IMR-90 (cell line): ENCODE results near the gene PRLR. TPM values are rescaled to one million over a fixed set of nuclear protein-coding genes. Genes with fewer than 3 reads are reported as not detected.

ENCODE experiments used
- ATAC-seq: fragments of 200-7000 bp; cut with Tn5 transposase; 2 replicates; pipeline ENCODE4 v1.9.1; 2020; ENCODE audit warnings: low read depth, mild to moderate bottlenecking, moderate library complexity
- BruUV-seq: library from RNA; stranded (reverse); fragments of 400-500 nt; replicated peaks from 2 replicates; lab custom pipeline; 2021; lab: Mats Ljungman, UMichigan
- CTCF ChIA-PET: fragments of 300-600 bp; formaldehyde crosslinking; extraction: SDS; loops from one replicate; lab custom pipeline; 2021; ENCODE audit warnings: antibody characterized with exemption; lab: Yijun Ruan, JAX
- POLR2A ChIA-PET: fragments of 300-600 bp; sonication (Branson Sonifier 250); formaldehyde crosslinking; loops from one replicate; lab custom pipeline; 2022; ENCODE audit warnings: antibody characterized with exemption; ENCODE audit not compliant: unreplicated experiment; lab: Charles Lee
- DNase-seq: peaks from one replicate; pipeline ENCODE4 v3.0.0; 2013
- H2AFZ ChIP-seq: replicated peaks from 2 replicates; pipeline ENCODE3; 2013; ENCODE audit warnings: low read length, mild to moderate bottlenecking; ENCODE audit not compliant: poor library complexity
- H2AK5ac ChIP-seq: 2 replicates; pipeline ENCODE4 v1.6.1; 2013; ENCODE audit warnings: low read depth, low read length, inconsistent platforms
- H2AK9ac ChIP-seq: replicated peaks from 2 replicates; pipeline ENCODE3; 2013; ENCODE audit warnings: mild to moderate bottlenecking, low read depth, low read length, moderate library complexity; ENCODE audit not compliant: poor library complexity
- H2BK120ac ChIP-seq: 2 replicates; pipeline ENCODE4 v1.6.1; 2013; ENCODE audit warnings: low read depth, low read length, inconsistent platforms
- H2BK15ac ChIP-seq: 3 replicates; pipeline ENCODE4 v1.6.1; 2013; ENCODE audit warnings: low read depth, low read length, inconsistent platforms
- H2BK20ac ChIP-seq: 2 replicates; pipeline ENCODE4 v1.6.1; 2013; ENCODE audit warnings: low read depth, mild to moderate bottlenecking, inconsistent platforms, low read length, moderate library complexity
- H2BK5ac ChIP-seq: 2 replicates; pipeline ENCODE4 v1.6.1; 2013; ENCODE audit warnings: mild to moderate bottlenecking, low read depth, low read length, inconsistent platforms; ENCODE audit not compliant: poor library complexity, severe bottlenecking
- H3K14ac ChIP-seq: replicated peaks from 2 replicates; pipeline ENCODE4 v1.6.1; 2013; ENCODE audit warnings: low read depth, low read length, inconsistent platforms
- H3K18ac ChIP-seq: 2 replicates; pipeline ENCODE4 v1.6.1; 2013; ENCODE audit warnings: low read depth, low read length, control low read depth
- H3K23ac ChIP-seq: 2 replicates; pipeline ENCODE4 v1.6.1; 2013; ENCODE audit warnings: low read depth, low read length, inconsistent platforms
- H3K27ac ChIP-seq: 2 replicates; pipeline ENCODE4 v1.5.1; 2013; ENCODE audit warnings: mild to moderate bottlenecking, control low read depth, low read length; ENCODE audit not compliant: insufficient read depth
- H3K27me3 ChIP-seq: 2 replicates; pipeline ENCODE4 v1.6.1; 2013; ENCODE audit warnings: low read length; ENCODE audit not compliant: control insufficient read depth, insufficient read depth
- H3K36me3 ChIP-seq: 2 replicates; pipeline ENCODE4 v1.6.1; 2013; ENCODE audit warnings: low read length, mixed read lengths; ENCODE audit not compliant: control insufficient read depth, insufficient read depth
- H3K4ac ChIP-seq: 2 replicates; pipeline ENCODE4 v1.6.1; 2013; ENCODE audit warnings: low read depth, low read length, inconsistent platforms
- H3K4me1 ChIP-seq: 2 replicates; pipeline ENCODE4 v1.6.1; 2013; ENCODE audit warnings: low read length, mixed read lengths; ENCODE audit not compliant: control insufficient read depth, insufficient read depth
- H3K4me2 ChIP-seq: 2 replicates; pipeline ENCODE4 v1.6.1; 2013; ENCODE audit warnings: low read depth, mild to moderate bottlenecking, control low read depth, low read length, moderate library complexity
- H3K4me3 ChIP-seq: 2 replicates; pipeline ENCODE4 v1.5.1; 2013; ENCODE audit warnings: low read depth, mild to moderate bottlenecking, control low read depth, low read length, moderate library complexity; ENCODE audit not compliant: insufficient read depth
- H3K56ac ChIP-seq: 2 replicates; pipeline ENCODE4 v1.6.1; 2013; ENCODE audit warnings: low read length, inconsistent platforms; ENCODE audit not compliant: insufficient read depth; ENCODE audit errors: extremely low read depth
- H3K79me1 ChIP-seq, 2 experiments: 2 replicates each; pipeline ENCODE4 v1.6.1; 2013; ENCODE audit warnings: low read length in 2 of 2, inconsistent platforms in 1 of 2, low read depth in 1 of 2
- H3K9ac ChIP-seq: 2 replicates; pipeline ENCODE4 v1.6.1; 2013; ENCODE audit warnings: low read depth, low read length, control low read depth
- H3K9me1 ChIP-seq: 2 replicates; pipeline ENCODE4 v1.6.1; 2013; ENCODE audit warnings: low read length, inconsistent platforms; ENCODE audit not compliant: insufficient read depth
- H3K9me3 ChIP-seq: 2 replicates; pipeline ENCODE4 v1.6.1; 2013; ENCODE audit warnings: low read length; ENCODE audit not compliant: control insufficient read depth, insufficient read depth
- H4K20me1 ChIP-seq: 2 replicates; pipeline ENCODE4 v1.6.1; 2013; ENCODE audit warnings: low read length, inconsistent platforms; ENCODE audit not compliant: insufficient read depth
- H4K5ac ChIP-seq: 2 replicates; pipeline ENCODE4 v1.6.1; 2013; ENCODE audit warnings: mild to moderate bottlenecking, low read depth, low read length, control low read depth
- H4K8ac ChIP-seq, 2 experiments: 2 replicates each; pipeline ENCODE4 v1.6.1; 2013; ENCODE audit warnings: low read depth in 2 of 2, low read length in 2 of 2, control low read depth in 1 of 2, inconsistent platforms in 1 of 2
- H4K91ac ChIP-seq: 2 replicates; pipeline ENCODE4 v1.6.1; 2013; ENCODE audit warnings: low read depth, low read length, inconsistent platforms; ENCODE audit not compliant: insufficient read depth
- ELK1 ChIP-seq: fragments of 150-350 bp; IDR thresholded peaks from 2 replicates; pipeline ENCODE4 v1.6.1; 2016; ENCODE audit warnings: low read depth, mild to moderate bottlenecking, low read length, moderate library complexity, borderline replicate concordance
- FOS ChIP-seq: fragments of 150-350 bp; IDR thresholded peaks from 2 replicates; pipeline ENCODE4 v1.6.1; 2016; ENCODE audit warnings: low read depth, low read length
- MAFK ChIP-seq: IDR thresholded peaks from 2 replicates; pipeline ENCODE4 v1.6.1; 2012; ENCODE audit warnings: low read depth, low read length, improper control_type of control experiment
- MXI1 ChIP-seq: IDR thresholded peaks from 2 replicates; pipeline ENCODE4 v1.6.1; 2012; ENCODE audit warnings: low read depth, mild to moderate bottlenecking, low read length, moderate library complexity, borderline replicate concordance
- NFE2L2 ChIP-seq: fragments of 150-350 bp; IDR thresholded peaks from 2 replicates; pipeline ENCODE4 v1.6.1; 2016; ENCODE audit warnings: low read depth, mild to moderate bottlenecking, low read length
- POLR2A ChIP-seq: IDR thresholded peaks from 2 replicates; pipeline ENCODE4 v1.6.1; 2012; ENCODE audit warnings: mild to moderate bottlenecking, low read depth, low read length
- RAD21 ChIP-seq: IDR thresholded peaks from 2 replicates; pipeline ENCODE4 v1.6.1; 2012; ENCODE audit warnings: low read length, improper control_type of control experiment
- RCOR1 ChIP-seq: IDR thresholded peaks from 2 replicates; pipeline ENCODE4 v1.6.1; 2012; ENCODE audit warnings: mild to moderate bottlenecking, low read length, improper control_type of control experiment; ENCODE audit not compliant: insufficient replicate concordance
- RFX5 ChIP-seq: IDR thresholded peaks from 2 replicates; pipeline ENCODE4 v1.8.0; 2012; ENCODE audit warnings: low read depth, mild to moderate bottlenecking, low read length, moderate library complexity
- SMC3 ChIP-seq: fragments of 150-350 bp; IDR thresholded peaks from 2 replicates; pipeline ENCODE4 v1.6.1; 2016; ENCODE audit warnings: low read depth, mild to moderate bottlenecking, antibody characterized with exemption, low read length, moderate library complexity
- whole genome bisulfite sequencing, 2 experiments: methylation state at CpG; one replicate each; pipeline versions ENCODE4 v1.1.5 to v1.1.7; 2013; ENCODE audit warnings: missing lambda C conversion rate in 2 of 2; ENCODE audit not compliant: insufficient read length in 1 of 2; ENCODE audit errors: extremely low coverage in 2 of 2; 5-methylcytosine and 5-hydroxymethylcytosine counted together
- dilution Hi-C: fragments of 300-500 bp; cut with HindIII; formaldehyde crosslinking; loops from one replicate; pipeline ENCODE4 v1.14.3; 2018; ENCODE audit warnings: low sequenced_read_pairs; ENCODE audit not compliant: unreplicated experiment
- in situ Hi-C: fragments of 300-500 bp; cut with MboI; formaldehyde crosslinking; loops from 3 replicates; pipeline ENCODE4 v1.14.3; 2019; ENCODE audit warnings: low sequenced_read_pairs, inconsistent platforms, mixed read lengths
- intact Hi-C: fragments of 100-400 bp; cut with micrococcal nuclease; formaldehyde crosslinking; loops from 2 replicates; pipeline ENCODE4 v1.10.0; 2022
- polyA plus RNA-seq, 3 experiments: library from polyadenylated mRNA; depleted of rRNA; stranded (reverse); fragments of >200 nt; gene quantifications; 2 replicates each; pipeline ENCODE4 v1.2.3, GENCODE V29; 2012; ENCODE audit warnings: low replicate concordance in 1 of 3
- total RNA-seq: library from RNA; depleted of rRNA; stranded (reverse); fragments of >200 nt; gene quantifications from 2 replicates; pipeline ENCODE4 v1.2.3, GENCODE V29; 2012

PRLR gene
- total and polyA plus RNA-seq, 2 of the 4 experiments (the other 2 are of a cell fraction), result 0.24 to 0.54 TPM

DNA sequence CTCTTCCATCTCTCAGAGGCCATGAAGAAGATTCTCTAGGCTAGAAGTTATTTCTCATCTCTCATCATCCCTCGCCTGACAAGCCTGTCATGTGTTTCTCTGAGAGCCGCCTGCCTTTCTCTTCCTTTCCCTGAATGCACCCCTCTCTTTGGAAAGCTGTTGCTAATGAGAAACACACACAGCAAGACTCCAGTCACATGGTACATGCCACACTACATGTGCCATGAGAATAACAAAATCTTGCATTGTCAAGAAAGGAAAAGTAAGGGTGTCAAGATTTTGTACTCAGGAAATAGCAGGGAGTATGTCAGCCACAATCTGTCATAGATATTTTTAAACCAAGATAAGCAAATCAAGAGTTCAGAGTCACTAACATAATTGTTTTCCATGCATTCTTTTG is 191.4 kb downstream of the PRLR start:
- Histone ChIP-seq H3K4ac (no peak overlapping the region), H3K9me3 (no peaks in the 10 kb centered on the region), H2AK5ac (no peak overlapping the region), H3K4me1 (no peaks in the 10 kb centered on the region; the same call in 1 of the 2 replicates), H2AK9ac (no peak overlapping the region), H4K8ac (no peak overlapping the region), H3K79me1 (no peaks in the 10 kb centered on the region), H4K20me1 (no peaks in the 10 kb centered on the region), H3K18ac (no peak overlapping the region), H3K14ac (no peak overlapping the region), H2BK15ac (no peak overlapping the region), H2BK120ac (no peak overlapping the region), H2BK5ac (no peak overlapping the region), H3K27me3 (no peaks in the 10 kb centered on the region; the same call in 1 of the 2 replicates), H2BK20ac (no peak overlapping the region), H3K36me3 (no peaks in the 10 kb centered on the region), H3K4me3 (no peak overlapping the region), H3K27ac (no peak overlapping the region), H4K91ac (no peak overlapping the region), H3K56ac (no peak overlapping the region), H3K9ac (no peak overlapping the region), H3K23ac (no peak overlapping the region), H4K5ac (no peak overlapping the region), H2AFZ (no peak overlapping the region), H3K9me1 (no peaks in the 10 kb centered on the region), H3K4me2 (no peak overlapping the region)
- no TSS peak for BruUV-seq
- CTCF ChIA-PET, result no interaction called here
- TF ChIP-seq FOS (no peak), RFX5 (no peak), RAD21 (no peak), POLR2A (no peak), ELK1 (no peak), RCOR1 (no peak), SMC3 (no peak), NFE2L2 (no peak), MXI1 (no peak), MAFK (no peak)
- dilution Hi-C loops, result no loop called here
- in situ Hi-C loops, result no loop called here
- ATAC-seq (no peak), DNase-seq (no peak)
- intact Hi-C loops, result no loop called here
- WGBS, 2 experiments, result 88% methylated on average over 2 of the region's 2 CpGs; no CpG with 5 or more reads in 1 of the 2 experiments
- POLR2A ChIA-PET, result no interaction called here
